H9 (cell line): ENCODE results near the gene CYFIP1. TPM values are rescaled to one million over a fixed set of nuclear protein-coding genes. Genes with fewer than 3 reads are reported as not detected.
A peak's percentile ranks its signal among the peaks of the same experiment; 100 is the strongest.

ENCODE experiments used
- DNase-seq: peaks from one replicate; pipeline ENCODE4 v3.0.0-alpha.2; 2017
- H2AFZ ChIP-seq: one replicate; pipeline ENCODE4 v1.6.1; 2013; ENCODE audit warnings: mild to moderate bottlenecking, low read length, control low read depth, moderate library complexity
- H2AK5ac ChIP-seq: 2 replicates; pipeline ENCODE4 v1.6.1; 2013; ENCODE audit warnings: low read length, control low read depth, mixed read lengths; ENCODE audit not compliant: insufficient read length
- H2BK120ac ChIP-seq: one replicate; pipeline ENCODE4 v1.6.1; 2013; ENCODE audit warnings: low read depth, mild to moderate bottlenecking, low read length, control low read depth, inconsistent platforms; ENCODE audit not compliant: poor library complexity, severe bottlenecking
- H2BK12ac ChIP-seq: 2 replicates; pipeline ENCODE4 v1.6.1; 2013; ENCODE audit warnings: low read length, control low read depth, mixed read lengths, low read depth; ENCODE audit not compliant: insufficient read length
- H2BK15ac ChIP-seq: 2 replicates; pipeline ENCODE4 v1.6.1; 2013; ENCODE audit warnings: low read depth, low read length, control low read depth
- H2BK20ac ChIP-seq: one replicate; pipeline ENCODE4 v1.6.1; 2013; ENCODE audit warnings: low read depth, mild to moderate bottlenecking, low read length, control low read depth, inconsistent platforms; ENCODE audit not compliant: poor library complexity, severe bottlenecking
- H2BK5ac ChIP-seq: 2 replicates; pipeline ENCODE4 v1.6.1; 2013; ENCODE audit warnings: low read length, control low read depth, mixed read lengths; ENCODE audit not compliant: insufficient read length
- H3K14ac ChIP-seq: 2 replicates; pipeline ENCODE4 v1.6.1; 2013; ENCODE audit warnings: low read length, control low read depth; ENCODE audit not compliant: insufficient read depth
- H3K18ac ChIP-seq: 2 replicates; pipeline ENCODE4 v1.6.1; 2013; ENCODE audit warnings: low read depth, mild to moderate bottlenecking, mixed read lengths, low read length, control low read depth; ENCODE audit not compliant: insufficient read length
- H3K23ac ChIP-seq: 2 replicates; pipeline ENCODE4 v1.6.1; 2013; ENCODE audit warnings: low read length, control low read depth, mixed read lengths, low read depth; ENCODE audit not compliant: insufficient read length
- H3K23me2 ChIP-seq: 2 replicates; pipeline ENCODE4 v1.6.1; 2013; ENCODE audit warnings: low read depth, mild to moderate bottlenecking, mixed read lengths, low read length, control low read depth; ENCODE audit not compliant: insufficient read length, poor library complexity, severe bottlenecking
- H3K27ac ChIP-seq: 2 replicates; pipeline ENCODE4 v1.5.1; 2013; ENCODE audit warnings: low read length, control low read depth, mixed read lengths, low read depth; ENCODE audit not compliant: insufficient read length
- H3K27me3 ChIP-seq: 2 replicates; pipeline ENCODE4 v1.6.1; 2013; ENCODE audit warnings: low read length, control low read depth, inconsistent platforms; ENCODE audit not compliant: insufficient read depth
- H3K4ac ChIP-seq: 2 replicates; pipeline ENCODE4 v1.6.1; 2013; ENCODE audit warnings: low read depth, mild to moderate bottlenecking, control low read depth, inconsistent platforms, low read length, moderate library complexity
- H3K4me1 ChIP-seq: 2 replicates; pipeline ENCODE4 v1.6.1; 2013; ENCODE audit warnings: low read length, control low read depth, inconsistent platforms; ENCODE audit not compliant: insufficient read depth
- H3K4me2 ChIP-seq: 2 replicates; pipeline ENCODE4 v1.6.1; 2013; ENCODE audit warnings: low read length, control low read depth, mixed read lengths; ENCODE audit not compliant: insufficient read length, insufficient read depth
- H3K56ac ChIP-seq: 2 replicates; pipeline ENCODE4 v1.6.1; 2013; ENCODE audit warnings: low read depth, mild to moderate bottlenecking, mixed read lengths, low read length, control low read depth; ENCODE audit not compliant: insufficient read length
- H3K79me1 ChIP-seq: 2 replicates; pipeline ENCODE4 v1.6.1; 2013; ENCODE audit warnings: low read depth, mild to moderate bottlenecking, moderate library complexity, low read length, control low read depth, inconsistent platforms; ENCODE audit not compliant: insufficient read depth, poor library complexity, severe bottlenecking
- H3K79me2 ChIP-seq: 2 replicates; pipeline ENCODE4 v1.6.1; 2013; ENCODE audit warnings: low read length, control low read depth, inconsistent platforms; ENCODE audit not compliant: insufficient read depth
- H3K9ac ChIP-seq: 2 replicates; pipeline ENCODE4 v1.6.1; 2013; ENCODE audit warnings: low read length, control low read depth, mixed read lengths; ENCODE audit not compliant: insufficient read length; ENCODE audit errors: extremely low read depth
- H3K9me3 ChIP-seq: one replicate; pipeline ENCODE4 v1.6.1; 2013; ENCODE audit warnings: low read depth, low read length, inconsistent platforms; ENCODE audit not compliant: control insufficient read depth
- H3T11ph ChIP-seq: one replicate; pipeline ENCODE4 v1.6.1; 2013; ENCODE audit warnings: mild to moderate bottlenecking, low read length, control low read depth, inconsistent platforms
- H4K20me1 ChIP-seq: one replicate; pipeline ENCODE4 v1.6.1; 2013; ENCODE audit not compliant: control insufficient read depth, insufficient read length, insufficient read depth
- H4K5ac ChIP-seq: 2 replicates; pipeline ENCODE4 v1.6.1; 2013; ENCODE audit warnings: low read depth, mild to moderate bottlenecking, mixed read lengths, low read length, control low read depth; ENCODE audit not compliant: insufficient read length
- H4K8ac ChIP-seq: replicated peaks from 2 replicates; pipeline ENCODE4 v1.6.1; 2013; ENCODE audit warnings: low read length, control low read depth, mixed read lengths, low read depth; ENCODE audit not compliant: insufficient read length
- H4K91ac ChIP-seq: 2 replicates; pipeline ENCODE4 v1.6.1; 2013; ENCODE audit warnings: low read depth, mild to moderate bottlenecking, moderate library complexity, mixed read lengths, low read length, control low read depth; ENCODE audit not compliant: insufficient read length
- H3K27ac Mint-ChIP-seq, 3 experiments: 2 replicates in 2 of 3; 3 replicates in 1 of 3; pipeline ENCODE4 v1.8.0; 2020 to 2021; ENCODE audit warnings: mixed read lengths in 3 of 3, mild to moderate bottlenecking in 1 of 3, moderate library complexity in 1 of 3
- H3K27me3 Mint-ChIP-seq: 2 replicates; pipeline ENCODE4 v1.8.0; 2021; ENCODE audit warnings: low read depth, mild to moderate bottlenecking, moderate library complexity, mixed read lengths
- H3K36me3 Mint-ChIP-seq, 3 experiments: 2 replicates in 2 of 3; 3 replicates in 1 of 3; pipeline ENCODE4 v1.8.0; 2020 to 2021; ENCODE audit warnings: low read depth in 3 of 3, mixed read lengths in 3 of 3; ENCODE audit not compliant: insufficient read depth in 1 of 3
- H3K4me1 Mint-ChIP-seq, 2 experiments: 2 replicates each; pipeline ENCODE4 v1.8.0; 2020; ENCODE audit warnings: mixed read lengths in 2 of 2
- H3K4me3 Mint-ChIP-seq, 2 experiments: 2 replicates in 1 of 2; 3 replicates in 1 of 2; pipeline ENCODE4 v1.8.0; 2020 to 2021; ENCODE audit warnings: mild to moderate bottlenecking in 2 of 2, mixed read lengths in 2 of 2, moderate library complexity in 1 of 2
- H3K9me3 Mint-ChIP-seq, 2 experiments: 2 replicates in 1 of 2; 3 replicates in 1 of 2; pipeline ENCODE4 v1.8.0; 2020; ENCODE audit warnings: mild to moderate bottlenecking in 2 of 2, mixed read lengths in 2 of 2, moderate library complexity in 1 of 2
- CTCF ChIP-seq: fragments of 200-600 bp; sonication (generic); conservative IDR thresholded peaks from 3 replicates; pipeline ENCODE4 v1.8.0; 2021; ENCODE audit warnings: antibody characterized with exemption, mild to moderate bottlenecking
- WGBS: extraction: QIAGEN DNeasy Blood & Tissue Kit; methylation state at CpG from one replicate; pipeline ENCODE4 v1.1.7; 2013; ENCODE audit warnings: missing lambda C conversion rate, low lambda C conversion rate, mixed read lengths; ENCODE audit not compliant: insufficient read length; ENCODE audit errors: extremely low coverage; 5-methylcytosine and 5-hydroxymethylcytosine counted together
- total RNA-seq: library from RNA; stranded (reverse); gene quantifications from 2 replicates; pipeline ENCODE4 v1.2.1, GENCODE V29; 2021

Gene CYFIP1
- total RNA-seq, 1 experiment from 2014 or later = 71.2 TPM

DNA sequence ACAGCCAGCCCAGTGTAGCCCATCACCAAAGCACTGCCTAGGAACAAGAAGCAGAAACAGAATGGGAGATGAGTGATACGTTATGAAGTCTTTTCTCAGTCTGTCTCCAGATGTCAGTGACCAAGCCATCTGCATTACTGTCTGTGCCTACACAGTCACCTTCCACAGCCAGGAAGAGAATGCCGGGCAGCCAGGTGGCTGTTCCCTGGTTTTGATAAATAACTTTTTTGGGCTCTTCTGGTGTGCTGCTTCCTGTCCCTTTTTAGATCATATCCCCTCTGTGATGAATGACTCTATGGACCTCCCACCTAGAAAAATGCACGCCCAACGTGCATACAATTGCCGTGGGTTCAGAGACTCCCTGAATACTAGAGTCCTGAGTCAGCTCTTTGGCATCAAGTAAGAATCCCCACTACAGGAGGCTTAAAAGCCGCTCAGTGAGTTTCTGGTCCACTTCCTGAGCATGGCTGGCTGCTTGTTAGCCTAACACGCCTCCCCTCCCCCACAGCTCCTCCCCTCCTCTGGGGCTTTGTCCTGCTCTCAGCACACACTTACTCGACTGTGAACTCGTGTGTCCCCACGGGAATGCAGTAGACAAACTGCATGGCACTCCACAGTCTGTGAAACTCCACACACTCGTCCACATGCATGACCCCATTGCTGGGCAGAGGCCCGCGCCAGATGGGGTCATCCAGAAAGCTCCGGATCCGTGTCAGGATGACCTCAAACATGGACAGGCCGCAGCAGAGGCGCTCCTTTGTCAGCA, 107.0 kb downstream of the CYFIP1 start:
- DNase-seq = peak; percentile 63
- H3K9me3 Mint-ChIP-seq = peaks cover 0 to 6% of the 10 kb centered on the region in 2 experiments; a peak in 4 of 5 replicates
- no CpG with 5 or more reads among the region's 17 CpGs for WGBS

More for the DNA sequence above, 107.0 kb downstream of the CYFIP1 start:
- Histone ChIP-seq H3K79me2 (no peaks in the 10 kb centered on the region), H2BK20ac (no peak overlapping the region), H2BK12ac (no peak overlapping the region), H4K8ac (no peak overlapping the region), H3K4ac (no peak overlapping the region), H2AK5ac (no peak overlapping the region), H4K91ac (no peak overlapping the region), H4K20me1 (no peaks in the 10 kb centered on the region), H3K9me3 (no peaks in the 10 kb centered on the region), H3K56ac (no peak overlapping the region), H2AFZ (no peak overlapping the region), H3K27me3 (no peaks in the 10 kb centered on the region), H3T11ph (no peak overlapping the region), H2BK120ac (no peak overlapping the region), H4K5ac (no peak overlapping the region), H3K79me1 (no peaks in the 10 kb centered on the region), H3K18ac (peak overlapping the region; percentile 28), H2BK5ac (no peak overlapping the region), H3K14ac (peak overlapping the region; percentile 72), H3K4me1 (peaks cover 3% of the 10 kb centered on the region; the same call in 1 of the 2 replicates), H3K27ac (peak overlapping the region; percentile 25), H3K23me2 (no peaks in the 10 kb centered on the region), H3K23ac (no peak overlapping the region), H2BK15ac (no peak overlapping the region), H3K9ac (no peak overlapping the region), H3K4me2 (no peak overlapping the region)
- no peaks in the 10 kb centered on the region; the same call in 1 of the 2 replicates for H3K27me3 Mint-ChIP-seq
- H3K4me3 Mint-ChIP-seq = no peak overlapping the region
- no peak for TF ChIP-seq CTCF
- H3K27ac Mint-ChIP-seq = peak overlapping the region; percentile 82 to 98 (median 82); a peak in 6 of 7 replicates
- H3K36me3 Mint-ChIP-seq = peaks cover 46 to 74% (median 61%) of the 10 kb centered on the region in 3 experiments
- H3K4me1 Mint-ChIP-seq = peaks cover 15 to 17% of the 10 kb centered on the region in 2 experiments
